NK-92 (cell line): Measurements from ENCODE around the gene FAM124A.
"Not testable (repeated sequence)": the region's sequence is repeated elsewhere in the genome, so short reads cannot be mapped to it uniquely, and the experiment has no call there.

Experiments used
- DNase-seq: peaks from one replicate; lab custom pipeline; 2025; ENCODE audit not compliant: unreplicated experiment; lab: John Stamatoyannopoulos, UW

Gene FAM124A

GRCh38 chr13:51269039-51269438 is 46.8 kb downstream of the FAM124A start:
- DNase-seq, result no peak

- DNase-seq, result no peak
These were observed 48.6 kb downstream of the FAM124A start for GRCh38 chr13:51270623-51271415.

- no peak for DNase-seq
These were observed 49.4 kb downstream of the FAM124A start for GRCh38 chr13:51271528-51272085.

GRCh38 chr13:51275101-51275500 is 52.9 kb downstream of the FAM124A start:
- no peak for DNase-seq

GRCh38 chr13:51276636-51277035 is 54.4 kb downstream of the FAM124A start:
- DNase-seq, result no peak

GRCh38 chr13:51277928-51278327 is 55.7 kb downstream of the FAM124A start:
- DNase-seq, result no peak

- DNase-seq, result no peak
These were observed 56.4 kb downstream of the FAM124A start for GRCh38 chr13:51278426-51279130.

GRCh38 chr13:51280379-51280940 is 58.3 kb downstream of the FAM124A start:
- no peak for DNase-seq

GRCh38 chr13:51282322-51282721 is 60.1 kb downstream of the FAM124A start:
- DNase-seq, result no peak

GRCh38 chr13:51282923-51283322 is 60.7 kb downstream of the FAM124A start:
- not testable (repeated sequence) for DNase-seq

GRCh38 chr13:51283371-51283770 is 61.2 kb downstream of the FAM124A start:
- no peak for DNase-seq

GRCh38 chr13:51284339-51284738 is 62.1 kb downstream of the FAM124A start:
- no peak for DNase-seq

- DNase-seq, result peak; percentile 27
These were observed 64.2 kb downstream of the FAM124A start for GRCh38 chr13:51286135-51287002.

- DNase-seq, result no peak
These were observed 65.6 kb downstream of the FAM124A start for GRCh38 chr13:51287758-51288157.

- DNase-seq, result not testable (repeated sequence)
These were observed 66.1 kb downstream of the FAM124A start for GRCh38 chr13:51288254-51288653.

GRCh38 chr13:51291341-51291740 is 69.1 kb downstream of the FAM124A start:
- no peak for DNase-seq

GRCh38 chr13:51292000-51292565 is 69.9 kb downstream of the FAM124A start:
- no peak for DNase-seq

GRCh38 chr13:51297556-51297955 is 75.4 kb downstream of the FAM124A start:
- no peak for DNase-seq

- DNase-seq, result no peak
These were observed 76.6 kb downstream of the FAM124A start for GRCh38 chr13:51298812-51299211.

GRCh38 chr13:51303063-51303552 is 80.9 kb downstream of the FAM124A start:
- DNase-seq, result no peak
